Lower leg skin (tissue), 3 donors: ENCODE results near the gene PIP5K1B.

Experiments used
- CTCF ChIP-seq, 3 donors: fragments of 450-650 bp; IDR thresholded peaks; one replicate each; pipeline ENCODE4 v1.5.1; 2016; ENCODE audit warnings: antibody characterized with exemption in 3 of 3, mild to moderate bottlenecking in 3 of 3, moderate library complexity in 2 of 3
- POLR2A ChIP-seq, 2 donors: fragments of 450-650 bp; IDR thresholded peaks; one replicate each; pipeline ENCODE4 v1.6.1; 2016 to 2017; ENCODE audit warnings: antibody characterized with exemption in 2 of 2, mild to moderate bottlenecking in 1 of 2, moderate library complexity in 1 of 2

- TF ChIP-seq CTCF (IDR thresholded peaks at IDR 0.05), result no peak
- no peak for TF ChIP-seq POLR2A (IDR thresholded peaks at IDR 0.05)
These were observed 275.4 kb downstream of the PIP5K1B start for GRCh38 chr9:68980341-68980914.
